GM18526 (cell line): ENCODE data around the gene ADRA2B.

Experiments used
- POLR2A ChIP-seq: IDR thresholded peaks from 3 replicates; pipeline ENCODE4 v1.6.1; 2011; ENCODE audit not compliant: insufficient read length; ENCODE audit errors: extremely low read depth

ADRA2B gene

DNA sequence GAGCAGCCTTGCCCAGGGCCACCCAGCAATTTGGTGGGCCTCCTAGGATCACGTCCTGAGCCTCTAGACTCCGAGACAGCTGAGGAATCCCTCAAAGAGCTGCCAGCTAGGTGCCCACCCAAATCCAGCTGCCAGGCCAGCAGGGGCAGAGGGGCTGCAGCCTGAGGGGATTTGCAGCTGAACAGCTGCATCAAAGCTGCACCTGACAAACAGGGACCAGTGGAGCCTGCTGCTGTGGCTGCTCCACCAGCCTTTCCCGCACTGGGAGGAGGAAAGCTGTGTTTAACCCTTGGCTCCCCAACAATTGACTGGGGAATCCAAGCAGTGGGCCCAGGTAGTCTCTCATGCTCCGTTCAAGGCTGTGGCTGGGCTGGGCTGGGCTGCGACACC, 8.2 kb downstream of the ADRA2B start:
- TF ChIP-seq POLR2A: no peak

- no peak for TF ChIP-seq POLR2A
Observed at GRCh38 chr2:96107708-96108065, 8.7 kb downstream of the ADRA2B start.

GRCh38 chr2:96106991-96107707, 9.2 kb downstream of the ADRA2B start:
- TF ChIP-seq POLR2A: no peak

DNA sequence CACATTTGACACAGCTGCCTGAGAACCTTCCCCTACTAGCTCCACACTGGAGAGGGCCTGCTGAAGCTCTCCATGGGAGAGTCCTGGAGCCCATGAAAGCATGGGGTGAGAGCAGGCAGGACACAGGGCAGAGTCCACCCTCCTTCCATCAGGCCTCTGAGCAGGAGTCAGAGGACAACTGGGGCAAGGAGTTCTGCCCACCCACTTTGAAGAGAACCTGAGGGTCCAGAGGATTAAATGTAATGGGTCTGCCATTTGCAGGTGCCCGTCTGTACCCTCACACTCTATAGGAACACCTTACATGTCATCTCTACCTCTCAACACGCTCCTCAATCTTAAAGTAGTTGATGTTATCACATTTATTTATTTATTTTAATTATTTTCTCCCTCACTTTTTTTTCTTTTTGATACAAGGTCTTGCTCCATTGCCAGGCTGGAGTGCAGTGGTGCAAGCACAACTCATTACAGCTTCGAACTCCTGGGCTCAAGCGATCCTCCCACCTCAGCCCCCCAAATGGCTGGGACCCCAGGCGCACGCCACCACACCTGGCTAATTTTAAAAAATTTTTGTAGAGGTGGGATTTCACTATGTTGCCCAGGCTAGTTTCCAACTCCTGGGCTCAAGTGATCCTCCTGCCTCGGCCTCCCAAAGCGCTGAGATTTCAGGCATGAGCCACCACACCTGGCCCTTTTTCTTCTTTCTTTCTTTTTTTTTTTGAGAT, 10.2 kb downstream of the ADRA2B start:
- TF ChIP-seq POLR2A: no peak

DNA sequence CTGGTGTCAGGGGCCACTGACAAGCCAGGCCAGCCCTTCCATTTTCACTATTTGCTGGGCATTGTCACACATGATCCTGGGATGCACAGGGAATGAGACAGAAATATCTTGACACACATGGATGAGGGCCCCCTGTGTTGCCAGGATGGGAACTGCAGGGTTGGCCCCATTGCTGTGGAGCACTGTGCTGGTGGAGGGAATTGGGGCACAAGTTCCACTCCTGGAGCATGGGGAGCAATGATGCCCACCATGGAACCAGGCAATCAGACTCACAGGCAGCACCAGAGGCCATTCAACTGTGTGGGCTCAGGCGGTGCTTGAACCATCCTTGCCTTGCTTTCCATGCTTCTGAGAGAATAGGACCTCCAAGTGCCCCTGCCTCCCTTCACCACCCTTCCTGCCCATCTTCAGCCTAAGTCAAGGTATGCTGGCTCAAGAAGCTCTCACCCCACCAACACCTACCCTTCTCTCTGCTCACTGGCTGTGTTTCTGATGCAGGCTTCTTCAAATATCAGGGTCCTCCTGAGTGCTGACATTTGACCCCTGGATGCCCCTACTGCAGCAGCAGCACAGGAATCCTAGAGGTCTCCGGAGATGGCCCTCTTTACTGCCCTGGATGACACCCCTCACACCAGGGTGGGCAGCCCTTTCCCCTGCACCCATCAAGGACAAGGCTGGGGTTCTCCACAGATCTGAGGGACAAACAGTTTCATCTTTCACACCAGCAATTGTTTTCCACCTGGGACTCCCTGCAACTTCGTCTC, 11.0 kb downstream of the ADRA2B start:
- TF ChIP-seq POLR2A: no peak

DNA sequence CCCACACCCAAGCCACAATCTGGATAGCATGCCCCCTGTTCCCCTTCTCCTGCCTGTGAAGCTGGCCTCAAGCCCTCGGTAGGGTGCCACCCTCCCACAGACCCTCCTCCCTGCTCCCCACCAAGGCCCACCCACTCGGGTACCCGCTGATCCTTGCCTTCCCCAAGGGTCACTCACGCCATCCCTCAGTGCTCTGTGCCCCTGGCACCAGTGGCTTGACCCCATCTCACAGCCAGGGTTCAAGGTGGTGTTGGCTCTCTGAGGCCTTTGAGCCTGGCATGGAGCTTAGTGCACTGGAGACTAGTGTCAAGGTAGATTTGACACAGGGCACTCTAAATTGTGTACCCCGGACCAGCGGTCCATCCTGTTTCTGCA, 11.9 kb downstream of the ADRA2B start:
- no peak for TF ChIP-seq POLR2A

GRCh38 chr2:96103761-96104486, 12.4 kb downstream of the ADRA2B start:
- TF ChIP-seq POLR2A: no peak

DNA sequence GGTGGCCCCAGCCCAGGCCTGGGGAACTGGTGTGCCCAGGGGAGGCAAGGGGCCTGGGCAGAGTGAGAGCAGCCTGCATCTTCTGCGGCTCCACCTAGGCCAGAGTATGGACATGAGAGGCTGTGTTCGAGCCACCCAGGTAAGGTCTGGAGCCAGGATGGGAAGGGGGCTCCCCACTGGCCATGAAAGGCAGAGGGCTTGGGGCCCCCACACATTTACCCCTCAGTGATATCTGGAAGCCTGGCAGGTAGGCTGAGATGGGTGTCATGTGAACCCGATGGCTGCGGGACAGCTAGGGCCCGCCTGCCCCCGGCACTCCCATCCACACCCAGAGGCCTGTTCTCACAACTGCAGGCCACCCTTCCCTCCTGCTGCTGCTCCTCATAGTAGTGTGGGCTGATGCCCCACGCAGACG, 13.2 kb downstream of the ADRA2B start:
- no peak for TF ChIP-seq POLR2A

- no peak for TF ChIP-seq POLR2A
Observed at GRCh38 chr2:96102596-96103186, 13.7 kb downstream of the ADRA2B start.

DNA sequence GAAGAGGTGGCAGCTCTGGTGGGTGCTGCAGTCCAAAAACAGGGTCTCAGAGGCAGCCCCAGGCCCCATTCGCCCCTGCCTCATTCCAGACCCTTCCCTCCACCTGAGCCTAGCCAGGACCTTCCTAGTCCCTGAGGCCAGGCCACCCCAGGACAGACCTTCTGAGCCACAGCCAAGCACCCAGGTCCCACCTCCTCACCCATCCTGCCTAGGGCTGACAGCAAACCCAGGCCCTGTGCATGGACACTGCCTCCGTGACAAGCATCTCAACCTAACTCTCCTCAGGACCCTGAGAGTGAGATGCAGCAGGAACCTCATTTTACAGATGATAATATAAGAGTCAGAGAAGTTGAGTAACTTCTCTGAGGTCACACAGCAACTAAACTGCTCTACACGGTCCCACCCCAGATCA, 15.5 kb downstream of the ADRA2B start:
- TF ChIP-seq POLR2A: no peak

GRCh38 chr2:96099861-96100798, 16.2 kb downstream of the ADRA2B start:
- no peak for TF ChIP-seq POLR2A

- no peak for TF ChIP-seq POLR2A
Observed at GRCh38 chr2:96098900-96099590, 17.3 kb downstream of the ADRA2B start.
